HG03460 (cell line): ENCODE results near the gene S100A8.
"Not testable (repeated sequence)": the region's sequence is repeated elsewhere in the genome, so short reads cannot be mapped to it uniquely, and the experiment has no call there.

ENCODE experiments used
- ATAC-seq: cut with Tn5 transposase; IDR thresholded peaks from one replicate; pipeline ENCODE4 v1.9.1; 2021; ENCODE audit not compliant: unreplicated experiment

Gene S100A8

GRCh38 chr1:153417136-153417888, 26.4 kb upstream of the S100A8 start:
- no peak for ATAC-seq

DNA sequence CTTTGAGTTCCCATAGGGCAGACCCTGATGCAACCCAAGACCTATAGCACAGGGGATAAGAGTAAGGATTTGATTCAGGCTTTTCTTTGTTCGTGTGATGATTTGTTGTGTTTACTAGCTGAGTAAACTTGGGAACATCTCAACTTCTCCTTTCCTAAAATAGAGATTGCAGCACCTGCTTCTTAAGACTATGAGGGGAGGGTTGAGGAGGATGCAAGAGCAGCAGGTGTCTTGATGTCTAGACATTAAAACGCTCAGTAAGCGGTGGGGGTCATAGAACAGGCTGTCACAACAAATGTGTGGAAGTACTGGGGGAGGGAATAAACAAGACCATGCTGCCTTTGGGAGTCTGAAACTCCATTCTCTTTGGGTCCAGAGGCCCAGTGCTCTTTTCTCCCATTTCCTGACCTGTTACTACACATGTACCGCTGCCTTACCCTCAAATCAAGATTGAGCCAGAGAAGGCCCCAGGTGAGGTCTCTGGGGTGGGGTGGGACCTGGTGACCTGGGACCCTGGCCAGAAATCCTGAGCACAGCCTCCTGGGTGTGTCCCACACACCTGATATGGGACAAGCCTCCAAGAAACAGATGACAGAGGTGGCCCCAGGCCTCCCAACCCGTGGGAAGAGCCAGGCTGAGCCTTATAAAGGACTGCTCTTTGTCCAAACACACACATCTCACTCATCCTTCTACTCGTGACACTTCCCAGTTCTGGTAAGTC, 25.1 kb upstream of the S100A8 start, which contains the start of gene S100A7A:
S100A7A (plus strand) TSS at position 671 of the 721 bp plus-strand sequence. CDS start 1,563 bp downstream, outside the sequence.
- no peak for ATAC-seq

DNA sequence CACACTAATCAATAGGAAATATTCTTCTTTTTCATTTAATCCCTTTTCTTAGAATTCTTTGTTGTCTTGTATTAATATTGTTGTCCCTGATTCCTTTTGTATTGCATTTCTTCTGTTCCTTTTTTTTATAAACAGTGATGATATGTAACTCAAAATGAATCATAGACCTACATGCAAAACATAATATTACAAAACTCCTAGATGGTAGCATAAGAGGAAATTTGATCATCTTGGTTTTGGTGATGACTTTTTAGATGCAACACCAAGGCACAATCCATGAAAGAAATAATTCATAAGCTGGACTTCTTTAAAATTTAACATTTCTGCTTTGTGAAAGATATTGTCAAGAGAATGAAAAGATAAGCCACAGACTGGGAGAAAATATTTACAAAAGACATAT, 23.1 kb upstream of the S100A8 start:
- ATAC-seq, result not testable (repeated sequence)

DNA sequence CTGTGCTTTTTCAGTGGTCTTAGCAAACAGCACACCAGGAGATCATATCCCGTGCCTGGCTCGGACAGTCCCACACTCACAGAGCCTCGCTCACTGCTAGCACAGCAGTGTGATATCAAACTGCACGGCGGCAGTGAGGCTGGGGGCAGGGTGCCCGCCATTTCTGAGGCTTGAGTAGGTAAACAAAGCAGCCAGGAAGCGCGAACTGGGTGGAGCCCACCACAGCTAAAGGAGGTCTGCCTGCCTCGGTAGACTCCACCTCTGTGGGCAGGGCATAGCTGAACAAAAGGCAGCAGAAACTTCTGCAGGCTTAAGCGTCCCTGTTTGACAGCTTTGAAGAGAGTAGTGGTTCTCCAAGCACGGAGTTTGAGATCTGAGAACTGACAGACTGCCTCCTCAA, 16.4 kb upstream of the S100A8 start:
- ATAC-seq, result not testable (repeated sequence)

GRCh38 chr1:153405825-153406599, 15.1 kb upstream of the S100A8 start:
- not testable (repeated sequence) for ATAC-seq

GRCh38 chr1:153404768-153405167, 13.9 kb upstream of the S100A8 start:
- no peak for ATAC-seq

- no peak for ATAC-seq
Observed at GRCh38 chr1:153404086-153404635, 13.3 kb upstream of the S100A8 start.

DNA sequence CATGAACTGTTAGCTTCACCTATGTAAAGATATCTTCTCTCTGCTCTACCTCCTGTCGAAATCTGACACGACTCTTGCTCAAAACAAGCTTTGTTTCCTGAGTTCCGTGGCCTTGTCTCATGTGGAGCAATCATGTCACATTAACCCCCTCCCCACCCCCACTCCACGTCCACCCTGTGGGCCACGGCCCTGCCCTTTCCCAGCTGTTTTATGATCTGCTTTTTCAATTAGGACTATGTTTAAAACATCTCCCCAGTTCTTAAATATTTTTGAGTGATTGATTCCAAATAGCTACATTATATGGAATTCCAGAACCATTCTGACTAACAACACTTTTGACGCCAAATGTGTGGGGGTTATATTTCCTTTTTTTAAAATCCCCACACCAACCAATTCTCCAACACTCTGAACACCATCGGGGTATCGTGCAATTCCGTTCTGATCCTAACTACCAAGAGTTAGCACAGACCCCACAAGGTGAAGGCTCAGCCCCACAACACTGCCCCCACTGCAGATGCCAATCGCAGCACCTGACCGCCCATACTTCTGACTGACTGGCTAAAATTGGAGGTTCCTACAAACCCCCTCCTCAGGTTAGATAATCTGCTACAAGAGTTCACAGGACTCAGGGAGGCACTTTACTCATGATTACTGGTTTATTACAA, 12.7 kb upstream of the S100A8 start:
- ATAC-seq, result no peak

GRCh38 chr1:153402226-153402625, 11.4 kb upstream of the S100A8 start:
- ATAC-seq, result no peak

DNA sequence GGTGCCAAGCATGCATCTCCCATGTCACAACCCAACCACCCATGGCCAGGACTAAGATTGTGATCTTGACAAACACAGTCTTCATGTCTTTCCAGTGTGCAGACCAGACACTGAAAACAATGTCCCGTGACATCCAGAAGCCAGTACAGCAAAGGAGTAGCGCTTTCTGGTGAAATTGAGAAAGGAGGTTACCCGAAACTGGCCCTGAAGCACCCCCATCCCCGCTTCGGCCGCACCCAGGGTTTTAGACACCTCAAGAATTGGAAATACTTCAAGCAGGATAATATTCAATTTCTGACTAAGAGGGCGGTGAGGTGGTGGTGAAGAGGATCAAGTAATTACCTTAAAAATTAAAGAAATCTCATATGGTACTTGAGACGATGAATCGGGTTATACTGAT, 10.6 kb upstream of the S100A8 start:
- ATAC-seq, result no peak

DNA sequence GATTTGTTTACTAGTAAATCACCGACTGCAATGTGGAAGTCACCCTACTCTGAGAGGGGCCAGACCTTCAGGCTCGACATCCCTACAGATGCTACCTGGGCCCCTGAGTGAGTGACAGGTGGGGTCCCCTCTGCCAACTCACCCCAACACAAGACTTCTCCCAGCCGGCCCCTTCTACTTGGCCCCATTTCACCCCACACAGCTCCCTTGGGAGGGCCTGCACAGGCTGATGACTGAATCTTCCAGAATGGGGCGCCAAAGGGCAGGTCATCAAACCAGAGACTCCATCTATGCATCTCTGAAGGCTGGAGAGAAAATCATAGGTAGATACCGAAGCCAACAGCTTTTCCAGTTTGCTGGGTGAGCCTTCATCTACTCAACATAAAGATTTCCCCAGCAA, 9.4 kb upstream of the S100A8 start:
- ATAC-seq, result no peak

- no peak for ATAC-seq
Observed at GRCh38 chr1:153399401-153400055, 8.7 kb upstream of the S100A8 start.

DNA sequence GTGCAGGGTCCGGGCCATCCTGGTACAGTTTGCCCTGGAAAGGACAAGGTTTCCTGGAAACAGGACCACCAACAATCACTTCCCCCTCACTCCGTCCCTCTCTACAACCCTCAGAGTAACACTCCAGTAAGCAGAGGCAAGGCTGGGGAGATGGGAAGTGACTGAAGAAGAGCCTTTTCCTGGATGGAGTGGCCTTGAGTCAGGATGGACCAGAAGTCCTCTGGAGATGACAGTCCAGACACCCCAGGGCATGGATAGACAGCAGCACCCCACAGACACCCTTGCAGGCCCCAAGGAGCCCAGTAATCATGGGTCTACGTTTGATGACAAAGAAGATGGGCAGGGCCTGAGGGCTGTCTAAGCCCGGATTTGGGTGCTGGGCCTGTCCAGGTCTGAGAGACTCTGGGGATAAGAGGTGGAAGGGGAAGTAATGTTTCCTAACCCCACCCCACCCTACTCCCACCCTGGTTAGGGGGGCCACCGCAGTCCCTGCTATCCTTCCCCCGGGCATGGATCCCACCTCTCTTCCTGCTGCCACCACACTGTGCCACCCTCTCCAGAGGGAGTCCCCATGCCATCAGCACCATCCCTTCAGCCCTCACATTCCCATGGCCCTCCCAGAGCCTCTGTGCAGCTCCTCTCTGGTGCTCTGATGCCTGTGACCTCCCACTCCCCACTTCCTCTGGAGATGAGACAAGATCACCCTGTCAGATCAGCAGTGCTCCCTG, 7.2 kb upstream of the S100A8 start:
- no peak for ATAC-seq

GRCh38 chr1:153397051-153397923, 6.4 kb upstream of the S100A8 start:
- ATAC-seq, result no peak

DNA sequence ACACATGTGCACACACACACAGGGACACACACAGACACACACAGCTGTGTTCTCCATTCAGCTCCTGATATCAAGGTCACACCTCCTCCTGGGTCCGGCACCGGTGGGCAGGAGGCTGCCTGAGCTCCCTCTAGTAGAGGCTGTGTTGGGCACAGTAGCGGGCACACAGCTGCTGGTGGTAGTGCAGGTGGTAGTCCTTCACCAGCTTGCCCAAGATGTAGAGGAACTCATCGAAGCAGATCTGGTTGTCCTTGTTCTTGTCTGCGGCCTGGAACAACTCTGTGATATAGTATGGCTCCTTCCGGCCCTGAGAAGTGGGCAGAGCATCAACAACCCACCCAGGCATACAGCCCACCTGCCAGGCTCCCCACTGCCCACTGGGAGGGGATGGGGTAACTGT, 5.6 kb upstream of the S100A8 start:
- no peak for ATAC-seq

DNA sequence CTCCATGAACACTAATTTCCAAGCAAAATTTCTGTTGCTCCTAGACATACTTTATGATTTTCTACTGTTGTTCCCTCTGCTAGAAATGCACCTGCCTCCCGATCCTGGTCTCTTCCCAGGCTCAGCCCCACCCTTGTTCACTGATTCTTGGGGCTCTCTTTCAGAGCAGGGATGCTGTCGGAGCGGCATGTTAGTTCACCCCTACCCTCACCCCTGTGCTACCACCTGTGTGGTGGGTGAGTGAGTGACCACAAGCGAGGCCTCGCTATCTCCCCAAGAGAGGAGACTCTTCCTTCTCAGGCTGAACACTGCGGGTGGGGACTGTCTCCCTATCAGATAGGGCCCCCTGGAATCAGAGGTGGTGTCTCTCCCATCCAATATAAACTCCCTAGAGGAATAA, 4.9 kb upstream of the S100A8 start:
- no peak for ATAC-seq

GRCh38 chr1:153395136-153395685, 4.3 kb upstream of the S100A8 start:
- no peak for ATAC-seq

GRCh38 chr1:153394391-153394790, 3.5 kb upstream of the S100A8 start:
- ATAC-seq, result no peak
